ENCODE results near the gene PCP4. TPM values are rescaled to one million over a fixed set of nuclear protein-coding genes. Genes with fewer than 3 reads are reported as not detected.

Gene PCP4
- total RNA-seq, 1 donor: not detected

DNA sequence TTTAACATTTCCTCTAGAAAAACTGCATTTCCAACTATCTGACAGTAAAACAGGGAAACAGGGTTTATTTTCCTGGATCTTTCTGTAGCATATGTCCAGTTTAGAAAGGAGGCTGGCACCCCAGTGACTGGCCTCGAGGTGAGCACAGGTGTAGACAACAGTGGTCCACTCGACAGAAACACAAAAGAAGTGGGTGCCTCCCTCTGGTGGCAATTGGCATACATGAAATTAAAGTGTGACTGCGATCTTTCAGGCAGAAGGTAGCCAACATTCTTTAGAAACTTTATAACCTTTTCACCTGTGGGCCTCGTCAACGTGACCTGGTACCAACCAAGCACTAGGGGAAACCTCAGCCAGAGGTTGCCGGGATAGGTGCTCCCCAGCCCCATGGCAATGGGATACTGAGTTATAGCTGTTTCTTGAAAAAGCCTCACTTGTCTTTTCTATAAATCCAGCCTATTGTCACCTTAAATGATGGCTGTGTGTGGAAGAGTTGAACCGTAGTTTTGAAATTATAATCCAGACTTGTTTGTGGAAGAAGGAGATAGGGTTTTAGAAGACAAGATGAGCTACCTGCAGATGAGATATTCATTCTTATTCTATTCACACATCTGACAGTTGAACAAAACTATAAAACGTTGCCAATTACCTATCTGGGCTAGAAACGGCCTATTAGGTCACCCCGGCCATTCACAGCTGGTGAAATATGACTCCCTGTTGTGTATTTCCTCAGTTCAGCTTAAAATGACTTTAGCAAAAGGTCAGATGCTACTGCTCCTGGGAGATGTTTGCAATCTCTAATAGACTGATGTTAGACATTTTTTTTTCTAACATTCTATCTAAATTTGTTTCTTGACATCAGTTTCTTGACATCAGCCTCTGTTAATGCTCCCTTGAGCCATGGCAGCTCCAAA lies 44.3 kb downstream of the PCP4 start:
- TF ChIP-seq, protein P1, sequence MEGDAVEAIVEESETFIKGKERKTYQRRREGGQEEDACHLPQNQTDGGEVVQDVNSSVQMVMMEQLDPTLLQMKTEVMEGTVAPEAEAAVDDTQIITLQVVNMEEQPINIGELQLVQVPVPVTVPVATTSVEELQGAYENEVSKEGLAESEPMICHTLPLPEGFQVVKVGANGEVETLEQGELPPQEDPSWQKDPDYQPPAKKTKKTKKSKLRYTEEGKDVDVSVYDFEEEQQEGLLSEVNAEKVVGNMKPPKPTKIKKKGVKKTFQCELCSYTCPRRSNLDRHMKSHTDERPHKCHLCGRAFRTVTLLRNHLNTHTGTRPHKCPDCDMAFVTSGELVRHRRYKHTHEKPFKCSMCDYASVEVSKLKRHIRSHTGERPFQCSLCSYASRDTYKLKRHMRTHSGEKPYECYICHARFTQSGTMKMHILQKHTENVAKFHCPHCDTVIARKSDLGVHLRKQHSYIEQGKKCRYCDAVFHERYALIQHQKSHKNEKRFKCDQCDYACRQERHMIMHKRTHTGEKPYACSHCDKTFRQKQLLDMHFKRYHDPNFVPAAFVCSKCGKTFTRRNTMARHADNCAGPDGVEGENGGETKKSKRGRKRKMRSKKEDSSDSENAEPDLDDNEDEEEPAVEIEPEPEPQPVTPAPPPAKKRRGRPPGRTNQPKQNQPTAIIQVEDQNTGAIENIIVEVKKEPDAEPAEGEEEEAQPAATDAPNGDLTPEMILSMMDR (IDR thresholded peaks at IDR 0.05; ENCODE audit: insufficient read depth, low read length): no peak
- no peak for DNase-seq (ENCODE audit: low read depth)
- no peak overlapping the region for H3K4me3 ChIP-seq (ENCODE audit: low read depth, low read length)

DNA sequence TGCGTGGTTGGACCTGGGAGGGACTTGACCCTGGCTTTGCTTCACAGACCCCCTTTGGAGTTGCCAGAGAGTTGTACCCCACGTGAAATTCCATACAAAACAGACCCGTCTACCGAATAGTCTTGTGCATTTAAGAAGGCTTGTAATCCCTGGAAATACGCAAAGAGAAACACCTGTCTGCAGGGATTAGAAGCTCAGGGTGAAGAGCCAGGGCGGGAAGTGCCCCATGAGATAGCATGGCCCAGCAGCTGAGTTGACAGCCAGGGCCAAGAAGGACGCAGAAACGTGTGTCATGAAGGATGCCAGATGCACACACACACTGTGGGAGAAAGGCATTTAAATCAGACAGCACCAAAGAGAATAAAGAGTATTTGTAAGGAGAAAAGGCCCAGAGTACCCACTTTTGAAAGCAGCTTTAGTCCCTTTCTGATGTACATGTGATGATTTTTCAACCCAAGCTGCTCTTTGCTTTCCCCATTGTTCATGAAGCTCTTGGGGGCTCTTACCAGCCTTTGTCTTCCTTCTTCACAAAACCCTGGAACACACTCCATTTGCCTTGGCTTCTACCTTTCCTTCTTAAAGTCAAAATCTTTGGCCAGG lies 46.6 kb downstream of the PCP4 start:
- DNase-seq (ENCODE audit: low read depth): no peak
- no peak overlapping the region for H3K4me3 ChIP-seq (ENCODE audit: low read depth, low read length)
- TF ChIP-seq, protein P1 (IDR thresholded peaks at IDR 0.05; ENCODE audit: insufficient read depth, low read length): no peak

DNA sequence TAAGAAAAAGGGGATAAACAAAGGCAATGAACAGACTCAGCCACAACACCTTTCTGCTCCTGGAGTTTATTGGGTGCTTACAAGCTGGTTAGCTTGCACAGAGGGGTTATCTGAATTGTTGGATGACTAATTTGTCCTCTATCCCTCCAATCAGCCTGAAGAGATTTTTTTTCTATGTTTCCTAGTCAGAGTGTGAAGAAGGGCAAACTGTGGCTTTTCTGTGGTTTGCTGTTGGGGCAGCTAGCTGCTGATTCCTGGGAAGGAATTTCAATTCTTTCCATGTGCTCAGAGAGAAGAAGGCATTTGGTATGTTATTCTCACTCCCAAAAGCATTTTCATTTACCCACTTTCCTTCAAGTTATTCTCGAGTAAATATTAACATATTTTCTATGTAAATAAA lies 48.6 kb downstream of the PCP4 start:
- no peak overlapping the region for H3K4me3 ChIP-seq (ENCODE audit: low read depth, low read length)
- TF ChIP-seq, protein P1 (IDR thresholded peaks at IDR 0.05; ENCODE audit: insufficient read depth, low read length): no peak
- DNase-seq (ENCODE audit: low read depth): no peak

DNA sequence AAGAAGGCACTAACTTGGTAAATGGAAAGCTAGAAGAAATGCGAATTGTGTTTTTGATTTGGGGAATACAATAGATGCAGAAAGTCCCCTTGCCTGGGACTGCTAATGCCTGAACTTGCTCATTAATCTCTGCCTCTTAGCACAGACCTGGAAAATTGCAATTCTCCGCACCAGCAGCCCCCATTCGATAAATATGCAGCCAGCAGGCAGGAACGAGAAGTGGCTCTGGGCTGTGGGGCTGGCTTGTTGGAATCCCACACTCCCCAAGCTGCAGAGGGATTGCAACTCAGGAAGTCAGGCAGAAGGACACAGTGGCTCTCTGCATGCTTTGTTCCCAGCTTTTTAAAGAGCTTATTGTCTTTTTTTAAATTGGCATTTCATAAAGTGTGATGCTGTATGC lies 51.3 kb downstream of the PCP4 start:
- no peak overlapping the region for H3K4me3 ChIP-seq (ENCODE audit: low read depth, low read length)
- DNase-seq (ENCODE audit: low read depth): no peak
- TF ChIP-seq, protein P1 (IDR thresholded peaks at IDR 0.05; ENCODE audit: insufficient read depth, low read length): no peak

DNA sequence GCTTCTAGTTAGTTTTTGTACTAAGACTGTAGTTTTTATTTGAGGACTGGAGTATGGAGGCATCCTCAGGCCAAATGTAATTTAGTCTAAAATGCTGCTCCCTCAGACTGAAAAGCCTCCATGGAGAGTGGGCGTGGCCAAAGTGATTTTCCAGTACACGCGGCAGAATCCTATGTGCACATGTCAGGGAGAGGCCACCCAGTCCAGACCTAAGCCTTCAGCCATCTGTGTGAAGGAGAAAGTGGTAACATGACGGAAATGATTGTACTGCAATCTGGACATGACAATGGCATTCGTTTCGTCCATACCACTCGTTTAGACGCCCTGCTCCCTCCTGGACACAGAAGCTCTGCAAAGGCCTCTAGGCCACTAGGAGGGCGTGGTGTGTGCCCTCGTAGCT lies 56.2 kb downstream of the PCP4 start:
- no peak for DNase-seq (ENCODE audit: low read depth)
- no peak overlapping the region for H3K4me3 ChIP-seq (ENCODE audit: low read depth, low read length)
- TF ChIP-seq, protein P1 (IDR thresholded peaks at IDR 0.05; ENCODE audit: insufficient read depth, low read length): no peak

DNA sequence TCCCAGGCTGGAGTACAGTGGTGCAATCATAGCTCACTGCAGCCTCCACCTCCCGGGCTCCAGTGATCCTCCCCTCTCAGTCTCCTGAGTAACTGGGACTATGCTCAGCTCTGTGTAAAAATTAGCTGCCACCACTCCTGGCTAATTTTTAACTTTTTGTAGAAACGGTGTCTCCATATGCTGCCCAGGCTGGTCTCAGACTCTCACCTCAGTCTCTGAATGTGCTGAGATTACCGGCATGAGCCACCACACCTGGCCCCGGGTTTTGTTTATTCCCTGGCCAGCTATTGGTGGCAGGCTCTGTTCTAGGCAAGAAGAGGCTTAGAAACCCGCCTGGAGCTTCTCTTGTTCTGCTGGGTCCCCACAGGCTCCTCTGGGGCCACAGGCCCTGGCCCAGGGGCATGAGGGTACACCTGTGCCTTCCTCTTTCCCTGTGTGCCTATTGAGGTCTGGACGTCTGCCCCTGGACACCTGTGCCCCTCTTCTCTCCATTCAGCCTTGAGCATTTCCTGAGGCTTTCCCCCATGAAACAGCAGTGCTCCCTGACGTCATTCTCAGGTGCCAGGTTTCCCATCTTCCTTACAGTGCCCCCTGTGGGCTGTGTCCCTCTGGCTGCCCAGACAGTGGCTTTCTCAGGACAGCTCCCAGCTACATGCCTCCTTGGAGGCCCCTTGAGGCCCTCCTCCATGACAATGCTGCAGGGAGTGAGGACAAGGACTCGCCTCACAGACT lies 57.5 kb downstream of the PCP4 start:
- TF ChIP-seq, protein P1 (IDR thresholded peaks at IDR 0.05; ENCODE audit: insufficient read depth, low read length): no peak
- H3K4me3 ChIP-seq (ENCODE audit: low read depth, low read length): no peak overlapping the region
- DNase-seq (ENCODE audit: low read depth): no peak
